ENCODE measurements around the gene SH3GL3.

- TF ChIP-seq POLR2A (IDR thresholded peaks at IDR 0.05; ENCODE audit: low read depth, low read length) (no peak), POU2F2 (IDR thresholded peaks at IDR 0.05; ENCODE audit: low read depth, low read length) (no peak)
These were observed 34.0 kb upstream of the SH3GL3 start for GRCh38 chr15:83413054-83413719.
